ENCODE data around the gene RSAD1. TPM values are rescaled to one million over a fixed set of nuclear protein-coding genes. Genes with fewer than 3 reads are reported as not detected.

The RSAD1 gene
- polyA plus RNA-seq, 2 donors: 11.9 to 16.9 TPM

GRCh38 chr17:50458270-50458669, 20.4 kb upstream of the RSAD1 start:
- Histone ChIP-seq H3K27ac (ENCODE audit: low read depth in 2 of 2, low read length in 1 of 2) (no peak overlapping the region), H3K9me3 (ENCODE audit: control insufficient read depth in 2 of 2, insufficient read depth in 1 of 2, low read depth in 1 of 2, low read length in 1 of 2) (no peaks in the 10 kb centered on the region), H3K4me3 (ENCODE audit: low read depth in 1 of 2, low read length in 2 of 2) (no peak overlapping the region), H3K27me3 (ENCODE audit: control insufficient read depth in 1 of 2, insufficient read depth in 2 of 2, low read length in 2 of 2) (no peaks in the 10 kb centered on the region), H3K36me3 (ENCODE audit: control insufficient read depth in 2 of 2, insufficient read depth in 2 of 2, low read length in 1 of 2) (peaks cover 0 to 4% of the 10 kb centered on the region in 2 donors), H3K4me1 (ENCODE audit: control insufficient read depth in 2 of 2, insufficient read depth in 2 of 2, low read length in 1 of 2) (peaks cover 0 to 5% of the 10 kb centered on the region in 2 donors)
- WGBS, 2 donors: 45 to 48% methylated on average over 3 of the region's 3 CpGs

DNA sequence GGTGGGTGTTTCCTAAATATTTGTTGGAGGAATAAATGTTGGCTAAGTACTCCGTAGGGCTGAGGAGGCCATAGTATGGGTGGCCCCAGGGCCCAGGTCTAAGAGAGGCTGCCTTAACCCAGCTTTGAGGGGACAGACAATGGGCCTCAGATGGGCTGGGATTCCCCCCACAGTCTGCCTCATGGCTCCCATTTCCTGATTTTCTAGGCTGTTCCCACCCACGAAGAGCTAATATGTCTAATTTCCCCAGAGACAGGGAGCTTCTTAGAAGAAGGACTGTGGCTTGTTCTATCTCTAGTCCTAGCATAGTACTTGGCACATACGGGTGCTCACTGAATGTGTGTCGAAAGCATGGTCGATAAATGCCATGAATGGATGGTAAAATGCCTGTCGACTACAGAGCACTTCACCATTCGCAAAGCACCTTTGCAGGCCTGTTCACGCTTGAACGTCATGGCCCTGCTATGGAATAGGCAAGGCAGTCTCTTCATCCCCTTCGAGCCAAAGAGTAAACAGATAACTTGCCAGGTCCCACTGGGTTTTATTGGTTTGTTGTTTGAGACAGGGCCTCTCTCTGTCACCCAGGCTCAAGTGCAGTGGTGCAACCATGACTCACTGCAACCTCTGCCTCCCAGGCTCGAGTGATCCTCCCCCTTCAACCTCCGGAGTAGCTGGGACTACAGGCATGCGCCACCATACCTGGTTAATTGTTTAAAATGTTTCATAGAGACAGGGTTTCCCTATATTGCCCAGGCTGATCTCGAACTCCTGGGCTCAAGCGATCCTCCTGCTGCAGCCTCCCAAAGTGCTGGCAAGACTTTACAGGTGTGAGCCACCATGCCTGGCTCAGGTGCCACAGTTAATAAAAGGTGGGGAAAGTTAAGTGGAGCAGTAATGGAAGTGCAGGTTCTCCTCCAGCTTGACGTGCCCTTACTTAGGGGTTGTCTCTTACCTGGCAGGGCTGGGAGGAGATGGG, 19.7 kb upstream of the RSAD1 start:
- H3K27ac ChIP-seq (ENCODE audit: low read depth in 2 of 2, low read length in 1 of 2): no peak overlapping the region
- 67 to 74% methylated on average over 16 of the region's 16 CpGs for WGBS, 2 donors
- H3K27me3 ChIP-seq (ENCODE audit: control insufficient read depth in 1 of 2, insufficient read depth in 2 of 2, low read length in 2 of 2): no peaks in the 10 kb centered on the region
- no peaks in the 10 kb centered on the region for H3K9me3 ChIP-seq (ENCODE audit: control insufficient read depth in 2 of 2, insufficient read depth in 1 of 2, low read depth in 1 of 2, low read length in 1 of 2)
- no peak overlapping the region for H3K4me3 ChIP-seq (ENCODE audit: low read depth in 1 of 2, low read length in 2 of 2)
- peaks cover 0 to 7% of the 10 kb centered on the region in 2 donors for H3K36me3 ChIP-seq (ENCODE audit: control insufficient read depth in 2 of 2, insufficient read depth in 2 of 2, low read length in 1 of 2)
- peaks cover 0 to 5% of the 10 kb centered on the region in 2 donors for H3K4me1 ChIP-seq (ENCODE audit: control insufficient read depth in 2 of 2, insufficient read depth in 2 of 2, low read length in 1 of 2)

DNA sequence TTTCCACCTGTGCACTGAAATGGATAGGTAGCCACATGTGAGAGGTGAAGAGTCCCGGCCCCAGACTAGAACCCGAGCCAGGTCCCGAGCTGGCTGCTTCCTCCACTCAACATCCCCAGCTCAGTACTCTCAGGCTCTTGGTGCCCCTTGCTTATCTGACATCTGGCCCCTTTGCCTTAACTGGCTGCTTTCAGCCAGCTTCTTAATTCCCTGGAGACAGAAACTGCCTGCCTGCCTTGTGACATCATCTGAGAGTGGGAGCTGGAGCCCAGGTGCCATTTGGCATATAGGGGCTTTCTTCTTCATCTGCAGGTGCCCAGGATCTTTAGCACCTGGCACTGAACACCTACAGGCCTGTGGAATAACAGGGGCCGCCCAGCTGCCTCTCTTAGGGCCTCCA, 18.9 kb upstream of the RSAD1 start:
- no peaks in the 10 kb centered on the region for H3K9me3 ChIP-seq (ENCODE audit: control insufficient read depth in 2 of 2, insufficient read depth in 1 of 2, low read depth in 1 of 2, low read length in 1 of 2)
- no peaks in the 10 kb centered on the region for H3K27me3 ChIP-seq (ENCODE audit: control insufficient read depth in 1 of 2, insufficient read depth in 2 of 2, low read length in 2 of 2)
- peaks cover 0 to 7% of the 10 kb centered on the region in 2 donors for H3K36me3 ChIP-seq (ENCODE audit: control insufficient read depth in 2 of 2, insufficient read depth in 2 of 2, low read length in 1 of 2)
- no peak overlapping the region for H3K4me3 ChIP-seq (ENCODE audit: low read depth in 1 of 2, low read length in 2 of 2)
- no peak overlapping the region for H3K27ac ChIP-seq (ENCODE audit: low read depth in 2 of 2, low read length in 1 of 2)
- 89 to 92% methylated on average over 4 of the region's 4 CpGs for WGBS, 2 donors
- peaks cover 0 to 5% of the 10 kb centered on the region in 2 donors for H3K4me1 ChIP-seq (ENCODE audit: control insufficient read depth in 2 of 2, insufficient read depth in 2 of 2, low read length in 1 of 2)

DNA sequence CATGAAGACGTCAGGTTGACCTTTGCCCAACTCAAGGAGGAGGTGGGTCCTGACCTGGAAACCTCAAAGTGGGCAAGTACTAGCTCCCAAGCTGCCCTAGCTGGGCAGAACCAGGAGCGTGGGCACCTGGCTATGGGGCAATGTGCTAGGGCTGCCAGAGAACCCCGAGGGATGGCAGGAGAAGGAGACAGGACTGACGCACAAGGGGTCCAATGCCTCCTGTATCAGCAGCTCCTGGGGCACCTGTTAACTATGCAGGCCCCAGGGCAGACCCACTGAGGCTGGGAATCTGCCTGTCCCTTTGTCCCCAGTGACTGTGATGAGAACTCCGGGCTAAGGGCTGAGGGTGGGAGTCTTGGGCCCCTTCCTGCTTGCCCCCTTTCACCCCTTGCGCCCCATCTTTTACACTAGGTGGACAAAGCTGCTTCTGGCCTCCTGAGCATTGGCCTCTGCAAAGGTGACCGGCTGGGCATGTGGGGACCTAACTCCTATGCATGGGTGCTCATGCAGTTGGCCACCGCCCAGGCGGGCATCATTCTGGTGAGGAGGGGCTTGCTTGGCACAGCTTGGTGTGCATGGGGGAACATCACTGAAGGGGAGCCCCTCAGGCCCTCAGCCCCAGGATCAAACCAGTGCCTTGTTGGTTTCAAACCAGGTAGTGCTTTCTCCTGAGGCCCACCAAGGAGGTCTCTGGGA, 17.7 kb upstream of the RSAD1 start:
- no peaks in the 10 kb centered on the region for H3K27me3 ChIP-seq (ENCODE audit: control insufficient read depth in 1 of 2, insufficient read depth in 2 of 2, low read length in 2 of 2)
- no peaks in the 10 kb centered on the region for H3K9me3 ChIP-seq (ENCODE audit: control insufficient read depth in 2 of 2, insufficient read depth in 1 of 2, low read depth in 1 of 2, low read length in 1 of 2)
- H3K4me1 ChIP-seq (ENCODE audit: control insufficient read depth in 2 of 2, insufficient read depth in 2 of 2, low read length in 1 of 2): no peaks in the 10 kb centered on the region
- peaks cover 0 to 7% of the 10 kb centered on the region in 2 donors for H3K36me3 ChIP-seq (ENCODE audit: control insufficient read depth in 2 of 2, insufficient read depth in 2 of 2, low read length in 1 of 2)
- no peak overlapping the region for H3K4me3 ChIP-seq (ENCODE audit: low read depth in 1 of 2, low read length in 2 of 2)
- no peak overlapping the region for H3K27ac ChIP-seq (ENCODE audit: low read depth in 2 of 2, low read length in 1 of 2)
- 88 to 92% methylated on average over 9 of the region's 9 CpGs for WGBS, 2 donors

GRCh38 chr17:50461550-50462132, 17.0 kb upstream of the RSAD1 start:
- no peaks in the 10 kb centered on the region for H3K9me3 ChIP-seq (ENCODE audit: control insufficient read depth in 2 of 2, insufficient read depth in 1 of 2, low read depth in 1 of 2, low read length in 1 of 2)
- no peaks in the 10 kb centered on the region for H3K27me3 ChIP-seq (ENCODE audit: control insufficient read depth in 1 of 2, insufficient read depth in 2 of 2, low read length in 2 of 2)
- H3K4me3 ChIP-seq (ENCODE audit: low read depth in 1 of 2, low read length in 2 of 2): no peak overlapping the region
- H3K36me3 ChIP-seq (ENCODE audit: control insufficient read depth in 2 of 2, insufficient read depth in 2 of 2, low read length in 1 of 2): peaks cover 0 to 7% of the 10 kb centered on the region in 2 donors
- peaks cover 0 to 4% of the 10 kb centered on the region in 2 donors for H3K4me1 ChIP-seq (ENCODE audit: control insufficient read depth in 2 of 2, insufficient read depth in 2 of 2, low read length in 1 of 2)
- WGBS, 2 donors: 91 to 94% methylated on average over 14 of the region's 14 CpGs
- H3K27ac ChIP-seq (ENCODE audit: low read depth in 2 of 2, low read length in 1 of 2): no peak overlapping the region

DNA sequence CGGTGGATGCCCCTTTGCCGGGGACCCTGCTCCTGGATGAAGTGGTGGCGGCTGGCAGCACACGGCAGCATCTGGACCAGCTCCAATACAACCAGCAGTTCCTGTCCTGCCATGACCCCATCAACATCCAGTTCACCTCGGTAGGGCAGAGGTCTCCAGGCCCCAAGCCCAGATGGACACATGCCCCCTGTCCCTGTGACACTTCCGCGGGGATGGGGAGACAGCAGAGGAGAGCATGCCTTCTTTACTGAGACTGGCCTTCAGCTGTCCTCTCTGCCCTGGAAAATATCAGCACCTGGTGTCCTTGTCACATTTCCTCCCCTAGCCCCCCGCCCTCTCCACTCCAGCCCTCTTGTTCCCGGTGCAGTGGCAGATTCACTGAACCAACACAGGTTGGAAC, 16.2 kb upstream of the RSAD1 start:
- no peaks in the 10 kb centered on the region for H3K27me3 ChIP-seq (ENCODE audit: control insufficient read depth in 1 of 2, insufficient read depth in 2 of 2, low read length in 2 of 2)
- no peaks in the 10 kb centered on the region for H3K9me3 ChIP-seq (ENCODE audit: control insufficient read depth in 2 of 2, insufficient read depth in 1 of 2, low read depth in 1 of 2, low read length in 1 of 2)
- H3K4me3 ChIP-seq (ENCODE audit: low read depth in 1 of 2, low read length in 2 of 2): no peak overlapping the region
- H3K4me1 ChIP-seq (ENCODE audit: control insufficient read depth in 2 of 2, insufficient read depth in 2 of 2, low read length in 1 of 2): peaks cover 0 to 5% of the 10 kb centered on the region in 2 donors
- 78 to 84% methylated on average over 9 of the region's 9 CpGs for WGBS, 2 donors
- H3K27ac ChIP-seq (ENCODE audit: low read depth in 2 of 2, low read length in 1 of 2): no peak overlapping the region
- peaks cover 0 to 7% of the 10 kb centered on the region in 2 donors for H3K36me3 ChIP-seq (ENCODE audit: control insufficient read depth in 2 of 2, insufficient read depth in 2 of 2, low read length in 1 of 2)

GRCh38 chr17:50464121-50464520, 14.5 kb upstream of the RSAD1 start:
- WGBS, 2 donors: 90 to 93% methylated on average over 3 of the region's 3 CpGs
- Histone ChIP-seq H3K4me3 (ENCODE audit: low read depth in 1 of 2, low read length in 2 of 2) (no peak overlapping the region), H3K27ac (ENCODE audit: low read depth in 2 of 2, low read length in 1 of 2) (no peak overlapping the region), H3K36me3 (ENCODE audit: control insufficient read depth in 2 of 2, insufficient read depth in 2 of 2, low read length in 1 of 2) (peaks cover 0 to 7% of the 10 kb centered on the region in 2 donors), H3K4me1 (ENCODE audit: control insufficient read depth in 2 of 2, insufficient read depth in 2 of 2, low read length in 1 of 2) (peaks cover 8 to 16% of the 10 kb centered on the region in 2 donors), H3K27me3 (ENCODE audit: control insufficient read depth in 1 of 2, insufficient read depth in 2 of 2, low read length in 2 of 2) (no peaks in the 10 kb centered on the region), H3K9me3 (ENCODE audit: control insufficient read depth in 2 of 2, insufficient read depth in 1 of 2, low read depth in 1 of 2, low read length in 1 of 2) (no peaks in the 10 kb centered on the region)

GRCh38 chr17:50464736-50465135, 13.9 kb upstream of the RSAD1 start:
- H3K9me3 ChIP-seq (ENCODE audit: control insufficient read depth in 2 of 2, insufficient read depth in 1 of 2, low read depth in 1 of 2, low read length in 1 of 2): no peaks in the 10 kb centered on the region
- H3K36me3 ChIP-seq (ENCODE audit: control insufficient read depth in 2 of 2, insufficient read depth in 2 of 2, low read length in 1 of 2): peaks cover 0 to 7% of the 10 kb centered on the region in 2 donors
- H3K4me1 ChIP-seq (ENCODE audit: control insufficient read depth in 2 of 2, insufficient read depth in 2 of 2, low read length in 1 of 2): peaks cover 8 to 16% of the 10 kb centered on the region in 2 donors
- H3K27me3 ChIP-seq (ENCODE audit: control insufficient read depth in 1 of 2, insufficient read depth in 2 of 2, low read length in 2 of 2): no peaks in the 10 kb centered on the region
- 80 to 82% methylated on average over 4 of the region's 4 CpGs for WGBS, 2 donors
- no peak overlapping the region for H3K4me3 ChIP-seq (ENCODE audit: low read depth in 1 of 2, low read length in 2 of 2)
- no peak overlapping the region for H3K27ac ChIP-seq (ENCODE audit: low read depth in 2 of 2, low read length in 1 of 2)

GRCh38 chr17:50465171-50465570, 13.5 kb upstream of the RSAD1 start:
- WGBS, 2 donors: 83 to 91% methylated on average over 6 of the region's 6 CpGs
- Histone ChIP-seq H3K27me3 (ENCODE audit: control insufficient read depth in 1 of 2, insufficient read depth in 2 of 2, low read length in 2 of 2) (no peaks in the 10 kb centered on the region), H3K27ac (ENCODE audit: low read depth in 2 of 2, low read length in 1 of 2) (no peak overlapping the region), H3K4me3 (ENCODE audit: low read depth in 1 of 2, low read length in 2 of 2) (no peak overlapping the region), H3K36me3 (ENCODE audit: control insufficient read depth in 2 of 2, insufficient read depth in 2 of 2, low read length in 1 of 2) (peaks cover 0 to 7% of the 10 kb centered on the region in 2 donors), H3K9me3 (ENCODE audit: control insufficient read depth in 2 of 2, insufficient read depth in 1 of 2, low read depth in 1 of 2, low read length in 1 of 2) (no peaks in the 10 kb centered on the region), H3K4me1 (ENCODE audit: control insufficient read depth in 2 of 2, insufficient read depth in 2 of 2, low read length in 1 of 2) (peaks cover 8 to 16% of the 10 kb centered on the region in 2 donors)
